Measurements from ENCODE around the gene SPATS2L. TPM values are rescaled to one million over a fixed set of nuclear protein-coding genes. Genes with fewer than 3 reads are reported as not detected.

Gene SPATS2L
- total RNA-seq, 1 donor from 2014 or later = 29.1 TPM

DNA sequence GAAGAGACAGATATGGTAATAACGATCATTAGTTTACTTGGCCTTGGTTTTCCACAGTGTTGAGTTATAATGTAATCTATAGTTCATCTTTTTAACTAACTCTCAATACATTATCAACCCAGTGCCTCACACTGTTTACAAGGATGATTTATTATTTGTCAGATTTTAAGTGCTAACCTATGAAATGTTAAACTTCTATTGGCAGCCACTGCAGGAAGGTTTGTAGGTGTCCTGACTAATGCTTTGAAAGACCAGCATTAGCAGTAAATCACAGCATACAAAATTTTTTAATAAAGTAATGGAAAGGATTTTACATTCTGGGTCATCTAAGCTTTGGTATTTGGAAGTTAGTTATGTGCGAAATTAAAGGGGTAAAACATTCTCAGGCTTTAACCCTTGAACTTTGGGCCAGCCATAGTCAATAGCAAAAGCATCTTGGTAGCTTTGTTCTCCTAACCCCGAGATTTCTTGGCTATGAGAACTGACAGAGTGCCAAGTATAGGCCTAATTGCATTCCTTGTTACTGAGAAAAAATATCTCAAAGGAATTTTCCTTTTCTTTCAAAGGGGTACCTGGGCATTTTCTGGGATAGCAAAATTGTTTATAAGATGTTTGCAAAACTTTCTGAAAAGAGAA is 30.6 kb downstream of the SPATS2L start:
- Histone ChIP-seq H3F3A (ENCODE audit: low read depth) (no peaks in the 10 kb centered on the region), H3K27ac (no peak overlapping the region), H2AFZ (replicated peaks) (no peak overlapping the region), H3K79me2 (ENCODE audit: low read depth) (no peaks in the 10 kb centered on the region), H3K4me1 (peaks cover 12% of the 10 kb centered on the region), H3K36me3 (no peaks in the 10 kb centered on the region), H3K9ac (no peak overlapping the region), H4K20me1 (ENCODE audit: low read depth) (no peaks in the 10 kb centered on the region), H3K9me3 (ENCODE audit: low read depth) (no peaks in the 10 kb centered on the region), H3K4me2 (no peak overlapping the region), H3K27me3 (no peaks in the 10 kb centered on the region), H3K4me3 (no peak overlapping the region)
- TF ChIP-seq EZH2phosphoT487 (IDR thresholded peaks at IDR 0.05) = no peak
- TF ChIP-seq, protein P1, sequence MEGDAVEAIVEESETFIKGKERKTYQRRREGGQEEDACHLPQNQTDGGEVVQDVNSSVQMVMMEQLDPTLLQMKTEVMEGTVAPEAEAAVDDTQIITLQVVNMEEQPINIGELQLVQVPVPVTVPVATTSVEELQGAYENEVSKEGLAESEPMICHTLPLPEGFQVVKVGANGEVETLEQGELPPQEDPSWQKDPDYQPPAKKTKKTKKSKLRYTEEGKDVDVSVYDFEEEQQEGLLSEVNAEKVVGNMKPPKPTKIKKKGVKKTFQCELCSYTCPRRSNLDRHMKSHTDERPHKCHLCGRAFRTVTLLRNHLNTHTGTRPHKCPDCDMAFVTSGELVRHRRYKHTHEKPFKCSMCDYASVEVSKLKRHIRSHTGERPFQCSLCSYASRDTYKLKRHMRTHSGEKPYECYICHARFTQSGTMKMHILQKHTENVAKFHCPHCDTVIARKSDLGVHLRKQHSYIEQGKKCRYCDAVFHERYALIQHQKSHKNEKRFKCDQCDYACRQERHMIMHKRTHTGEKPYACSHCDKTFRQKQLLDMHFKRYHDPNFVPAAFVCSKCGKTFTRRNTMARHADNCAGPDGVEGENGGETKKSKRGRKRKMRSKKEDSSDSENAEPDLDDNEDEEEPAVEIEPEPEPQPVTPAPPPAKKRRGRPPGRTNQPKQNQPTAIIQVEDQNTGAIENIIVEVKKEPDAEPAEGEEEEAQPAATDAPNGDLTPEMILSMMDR (IDR thresholded peaks at IDR 0.05) = no peak
- TF ChIP-seq EZH2 (IDR thresholded peaks at IDR 0.05) = no peak
- H3K36me3 Mint-ChIP-seq = peaks cover 8% of the 10 kb centered on the region
- peaks cover 5% of the 10 kb centered on the region for H3K9me3 Mint-ChIP-seq
- H3K4me1 Mint-ChIP-seq = peaks cover 43% of the 10 kb centered on the region
- no peak for DNase-seq (ENCODE audit: low spot score)
- H3K27me3 Mint-ChIP-seq (ENCODE audit: insufficient read depth, low read depth) = no peaks in the 10 kb centered on the region
- H3K4me3 Mint-ChIP-seq = no peak overlapping the region
- peak overlapping the region; percentile 36 for H3K27ac Mint-ChIP-seq

DNA sequence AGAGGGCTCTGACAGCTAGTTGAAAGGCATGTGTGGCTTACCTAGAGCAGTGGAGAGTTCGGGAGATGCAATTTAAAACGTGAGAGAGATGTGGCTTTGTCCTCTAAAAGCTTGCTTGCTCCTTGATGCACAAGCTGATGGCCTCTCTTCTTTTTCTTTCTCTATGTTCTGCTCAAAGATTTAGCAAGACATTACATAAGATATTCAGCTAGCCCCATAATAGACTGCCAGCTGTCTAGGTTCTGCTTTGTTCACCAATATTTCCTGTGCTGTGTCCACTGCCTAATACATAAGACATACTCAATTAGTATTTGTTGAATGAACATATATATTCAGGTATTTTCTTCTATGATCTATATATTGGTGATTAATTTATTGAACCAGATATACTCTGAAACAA is 31.1 kb downstream of the SPATS2L start:
- Histone ChIP-seq H3K79me2 (ENCODE audit: low read depth) (no peaks in the 10 kb centered on the region), H4K20me1 (ENCODE audit: low read depth) (no peaks in the 10 kb centered on the region), H3K36me3 (no peaks in the 10 kb centered on the region), H3F3A (ENCODE audit: low read depth) (no peaks in the 10 kb centered on the region), H3K27me3 (no peaks in the 10 kb centered on the region), H3K9me3 (ENCODE audit: low read depth) (no peaks in the 10 kb centered on the region), H3K4me2 (no peak overlapping the region), H3K27ac (no peak overlapping the region), H3K4me3 (no peak overlapping the region), H2AFZ (replicated peaks) (no peak overlapping the region), H3K4me1 (peaks cover 12% of the 10 kb centered on the region), H3K9ac (no peak overlapping the region)
- Mint-ChIP-seq H3K9me3 (peaks cover 5% of the 10 kb centered on the region), H3K4me3 (no peak overlapping the region), H3K4me1 (peaks cover 46% of the 10 kb centered on the region), H3K27me3 (ENCODE audit: insufficient read depth, low read depth) (no peaks in the 10 kb centered on the region), H3K36me3 (peaks cover 11% of the 10 kb centered on the region), H3K27ac (peak overlapping the region; percentile 36)
- TF ChIP-seq, protein P1 (IDR thresholded peaks at IDR 0.05) = no peak
- no peak for DNase-seq (ENCODE audit: low spot score)

DNA sequence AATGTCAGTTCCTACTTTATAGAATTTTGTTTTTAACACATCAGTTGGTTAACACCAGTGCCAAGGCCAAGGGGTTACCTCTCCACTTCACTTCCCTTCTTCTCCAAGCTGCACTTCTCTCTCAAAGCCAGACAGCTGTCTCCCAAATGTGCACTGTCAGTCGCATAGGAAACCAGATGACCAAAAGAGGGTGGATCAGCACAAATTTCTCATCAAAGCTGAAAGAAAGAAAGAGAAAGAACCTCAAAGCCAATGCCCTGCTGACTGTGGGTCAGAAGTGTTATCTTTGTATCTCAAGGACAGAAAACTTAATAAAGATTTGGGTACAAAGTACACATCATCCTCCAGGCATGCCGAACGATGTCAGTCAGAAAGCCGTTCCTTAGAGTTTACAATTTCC is 32.2 kb downstream of the SPATS2L start:
- H3K4me2 ChIP-seq = no peak overlapping the region

More for the DNA sequence above, 32.2 kb downstream of the SPATS2L start:
- peaks cover 14% of the 10 kb centered on the region for H3K36me3 Mint-ChIP-seq
- H3K27ac ChIP-seq = no peak overlapping the region
- no peak overlapping the region for H2AFZ ChIP-seq (replicated peaks)
- H3K4me1 Mint-ChIP-seq = peaks cover 46% of the 10 kb centered on the region
- no peaks in the 10 kb centered on the region for H3K9me3 ChIP-seq (ENCODE audit: low read depth)
- H3K36me3 ChIP-seq = no peaks in the 10 kb centered on the region
- no peaks in the 10 kb centered on the region for H3K27me3 ChIP-seq
- no peak for DNase-seq (ENCODE audit: low spot score)
- no peaks in the 10 kb centered on the region for H4K20me1 ChIP-seq (ENCODE audit: low read depth)
- no peaks in the 10 kb centered on the region for H3F3A ChIP-seq (ENCODE audit: low read depth)
- H3K27ac Mint-ChIP-seq = no peak overlapping the region
- H3K4me3 Mint-ChIP-seq = no peak overlapping the region
- H3K9me3 Mint-ChIP-seq = peaks cover 3% of the 10 kb centered on the region
- H3K79me2 ChIP-seq (ENCODE audit: low read depth) = no peaks in the 10 kb centered on the region
- no peak overlapping the region for H3K9ac ChIP-seq
- H3K4me1 ChIP-seq = peaks cover 12% of the 10 kb centered on the region
- H3K4me3 ChIP-seq = no peak overlapping the region
- TF ChIP-seq EZH2phosphoT487 (IDR thresholded peaks at IDR 0.05) (no peak), EZH2 (IDR thresholded peaks at IDR 0.05) (no peak)
- TF ChIP-seq, protein P1 (IDR thresholded peaks at IDR 0.05) = no peak
- H3K27me3 Mint-ChIP-seq (ENCODE audit: insufficient read depth, low read depth) = no peaks in the 10 kb centered on the region
